NCI-H1694 treated with DMSO at 0.1 percent for 48 hours (cell line): ENCODE measurements around the gene ICAM2.

ENCODE experiments used
- DNase-seq: peaks from one replicate; lab custom pipeline; 2025; lab: John Stamatoyannopoulos, UW

ICAM2 gene

DNA sequence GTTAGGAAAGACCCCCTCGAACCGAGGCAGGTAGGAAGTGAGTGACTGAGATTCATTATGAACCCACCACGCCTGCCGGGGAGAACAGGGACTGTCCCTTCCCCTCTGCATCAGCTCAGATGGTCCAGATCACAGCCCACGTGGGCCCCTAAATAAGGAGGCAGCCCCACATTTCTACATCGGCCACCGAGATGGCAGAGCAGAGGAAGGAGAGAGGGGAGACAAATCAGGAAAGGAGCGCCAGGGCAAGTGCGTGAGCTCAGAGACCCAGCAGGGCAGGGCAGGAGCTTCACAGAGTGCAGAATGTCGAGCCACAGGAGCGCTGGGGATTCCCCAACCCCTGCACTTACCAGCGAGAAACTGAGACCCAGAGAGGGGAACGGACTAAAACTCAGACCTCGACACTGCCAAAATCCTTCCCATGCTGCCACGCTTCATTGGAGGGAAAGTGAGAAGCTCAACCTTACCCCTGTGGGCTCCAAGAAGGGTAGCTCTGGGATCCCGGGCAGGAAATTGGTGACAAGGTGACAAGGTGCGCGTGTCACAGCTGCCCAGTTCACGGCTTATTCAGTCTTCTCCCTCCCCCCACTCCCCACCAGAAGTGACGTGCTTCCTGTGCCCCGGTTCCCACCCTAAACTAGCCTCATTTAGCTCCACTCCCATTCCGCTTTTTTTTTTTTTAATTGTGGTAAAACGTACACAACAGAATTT, at the start of gene ICAM2:
ICAM2 (minus strand) TSS at position 578 of the 711 bp plus-strand sequence. CDS start 13,942 bp downstream, outside the sequence.
- DNase-seq, result no peak

DNA sequence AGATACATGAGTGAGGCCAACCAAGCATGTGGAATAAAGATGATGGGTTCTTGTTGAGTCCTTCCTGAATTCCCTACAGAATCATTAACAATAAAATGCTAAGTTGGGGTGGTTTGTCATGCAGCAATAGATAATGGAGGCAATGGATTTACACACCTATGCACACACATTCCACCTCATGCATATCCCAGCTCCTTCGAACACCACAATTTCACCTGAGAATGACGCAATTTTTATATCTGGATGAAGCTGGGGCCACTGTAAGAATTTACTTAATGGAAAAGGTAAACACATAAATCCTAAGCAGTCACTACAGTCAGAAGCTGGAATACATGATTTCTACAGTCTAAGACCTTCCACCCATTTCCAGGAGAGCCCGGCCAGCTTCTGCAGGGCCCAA, 49.8 kb upstream of the ICAM2 start:
- DNase-seq, result no peak

DNA sequence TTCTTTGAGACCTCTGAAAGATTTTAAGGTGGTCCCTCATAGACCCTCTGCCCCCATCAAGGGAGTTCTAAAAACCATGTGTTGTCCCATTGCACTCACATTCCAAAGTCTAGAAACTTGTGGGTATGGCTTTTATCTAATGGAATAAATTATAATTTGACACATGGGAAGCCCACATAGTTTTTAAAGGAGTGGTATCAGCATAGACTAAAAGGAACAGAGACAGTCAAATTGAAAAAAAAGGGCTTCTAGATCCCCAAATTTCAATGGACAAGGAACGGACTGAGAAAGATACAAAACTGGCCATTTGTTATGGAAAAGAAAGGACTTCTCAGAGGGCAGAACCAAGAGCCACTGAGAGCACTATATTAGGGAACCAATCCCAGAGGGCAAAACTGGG, 48.7 kb upstream of the ICAM2 start:
- DNase-seq, result no peak

DNA sequence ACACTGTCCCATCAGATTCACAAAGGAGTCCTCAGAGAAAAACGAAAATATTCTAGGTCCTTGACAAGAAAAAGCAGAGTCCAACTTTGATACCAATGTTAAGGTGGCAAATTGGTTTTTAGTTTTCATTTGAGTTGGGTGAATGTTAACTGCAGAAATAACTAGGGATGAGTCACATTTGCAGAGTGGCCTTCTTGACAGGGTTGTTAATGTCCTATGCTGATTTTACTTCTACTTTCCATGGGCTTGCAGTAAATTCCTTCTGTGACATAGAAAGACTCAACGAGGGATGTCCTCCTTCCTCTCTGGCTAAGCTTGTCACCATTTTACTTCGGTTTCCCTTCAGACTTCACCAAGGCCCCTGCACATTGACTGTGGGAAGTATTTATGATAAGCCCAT, 47.2 kb upstream of the ICAM2 start:
- DNase-seq, result no peak

DNA sequence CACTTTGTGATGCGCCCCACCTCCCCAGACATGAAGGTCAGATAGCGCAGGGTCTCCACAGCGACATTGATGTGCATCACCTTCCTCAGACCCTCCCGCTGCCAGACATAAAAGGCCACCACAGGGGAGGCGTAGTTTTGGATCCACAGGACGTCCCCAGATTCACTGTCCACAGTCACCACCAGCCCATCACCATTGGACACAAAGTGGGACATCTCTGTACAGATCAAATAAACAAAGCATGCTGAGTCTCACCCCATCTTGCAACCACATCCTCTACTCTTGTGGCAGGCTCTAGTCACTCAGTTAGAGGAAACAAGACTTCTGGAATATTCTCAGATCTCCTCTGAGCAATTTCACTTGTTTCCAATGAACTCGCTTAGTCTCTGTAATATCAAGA, 46.3 kb upstream of the ICAM2 start:
- no peak for DNase-seq

DNA sequence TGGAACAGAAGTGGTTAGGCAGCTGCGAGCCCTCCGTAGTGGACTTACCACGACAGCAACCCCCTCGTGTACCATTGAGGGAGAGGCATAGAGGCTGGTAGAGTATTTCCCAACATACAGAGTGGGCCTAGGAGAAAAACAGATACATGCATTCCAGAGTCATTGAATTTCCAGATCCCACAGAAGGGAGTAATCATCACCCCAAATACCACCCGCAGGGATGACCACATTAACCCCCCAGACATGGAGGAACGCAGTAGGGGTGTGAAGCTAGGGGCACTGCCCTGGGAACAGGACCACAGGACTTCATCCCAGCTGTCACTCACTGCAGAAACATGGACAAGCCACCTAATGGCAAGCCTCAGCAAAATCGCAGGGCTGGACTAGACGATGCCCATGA, 44.7 kb upstream of the ICAM2 start:
- DNase-seq, result no peak

DNA sequence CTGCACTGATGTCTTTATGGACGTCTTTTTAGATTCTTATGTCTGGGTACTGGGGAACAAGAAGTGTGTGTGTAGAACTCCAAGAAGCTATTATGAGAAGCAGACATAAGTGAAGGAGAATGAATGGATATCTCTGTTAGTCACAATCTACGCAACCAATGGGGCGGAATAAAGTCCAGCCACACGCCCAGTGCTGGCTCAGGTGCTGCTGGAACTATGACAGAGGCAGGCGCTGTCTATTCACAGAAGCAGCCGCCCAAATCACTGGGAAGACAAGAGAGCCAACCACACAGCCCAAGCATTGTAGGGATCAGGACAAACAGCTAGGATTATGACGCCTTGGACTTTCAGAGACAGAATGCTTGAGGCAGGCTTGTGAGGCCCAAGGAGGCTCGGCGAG, 43.9 kb upstream of the ICAM2 start:
- DNase-seq, result no peak

DNA sequence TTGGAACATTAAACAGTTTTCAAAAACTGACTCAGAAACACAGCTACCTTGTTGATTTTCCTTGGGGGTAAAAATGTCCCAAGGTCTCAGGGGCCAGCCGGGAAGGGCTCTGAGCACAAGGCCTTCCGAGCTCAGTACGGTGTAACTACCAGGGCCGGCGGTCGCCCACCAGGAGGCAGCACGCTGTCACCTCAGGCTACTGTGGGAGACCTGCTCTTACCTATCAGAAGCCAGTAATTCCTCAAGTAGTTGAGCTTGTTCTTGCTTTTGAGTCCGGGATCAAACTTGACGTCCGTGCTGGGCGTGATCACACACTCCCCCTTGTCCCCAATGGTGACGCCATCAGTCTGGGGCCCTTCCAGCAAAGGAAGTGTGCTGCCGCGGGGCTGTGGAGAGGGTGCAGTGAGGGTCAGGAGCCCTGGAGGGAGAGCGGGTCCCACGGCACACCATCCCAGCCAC, 43.4 kb upstream of the ICAM2 start:
- DNase-seq, result no peak

DNA sequence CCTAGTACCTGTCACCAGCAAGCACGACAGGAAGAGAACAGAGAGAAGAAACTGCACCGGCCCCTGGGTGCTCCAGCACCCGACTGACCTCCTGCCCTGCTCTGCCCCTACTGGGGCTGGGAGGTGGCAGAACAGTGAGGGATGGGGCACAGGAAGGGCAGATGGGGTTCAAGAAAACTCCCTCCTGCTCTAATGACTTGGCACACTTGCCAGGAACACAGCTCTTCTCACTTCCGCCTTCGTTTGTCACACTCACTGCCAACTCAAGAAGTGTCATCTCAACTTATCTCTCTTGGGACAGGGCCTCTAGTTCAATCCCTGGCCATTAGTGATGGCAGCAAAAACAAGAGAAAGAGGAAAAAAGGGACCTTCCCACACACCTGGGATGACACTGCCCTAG, 42.7 kb upstream of the ICAM2 start:
- no peak for DNase-seq

DNA sequence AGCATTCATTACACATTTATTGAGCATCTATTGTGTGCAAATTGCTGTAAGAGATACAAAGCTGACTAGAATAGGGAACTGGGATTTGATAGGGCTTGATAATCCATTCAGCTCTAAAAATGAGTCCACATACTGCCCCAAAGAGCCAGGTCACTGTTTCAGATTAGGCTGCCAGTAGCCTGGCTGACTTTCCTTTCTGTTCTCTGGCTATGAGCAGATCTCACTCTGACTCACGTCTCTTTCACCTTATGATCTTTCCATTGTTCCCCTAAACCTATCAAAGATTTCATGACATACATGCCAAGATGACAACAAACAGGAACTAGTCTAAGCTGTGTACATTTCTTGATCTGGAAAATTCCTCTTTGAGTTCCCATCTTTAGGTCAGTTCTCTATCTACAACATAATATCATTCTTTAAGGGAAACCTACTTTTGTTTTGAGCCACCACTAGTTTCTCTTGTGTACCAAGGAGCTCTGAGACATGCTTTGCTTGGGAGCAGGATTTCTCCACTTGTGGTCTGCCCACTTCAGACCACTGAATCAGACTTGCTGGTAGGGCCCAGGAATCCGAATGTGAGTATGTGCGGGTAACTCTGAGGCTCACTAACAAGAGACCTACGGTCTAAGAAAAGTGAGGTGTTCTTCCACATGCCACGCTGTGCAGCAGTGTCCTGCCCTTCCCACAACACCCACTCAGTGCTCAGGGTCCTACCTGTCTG, 40.9 kb upstream of the ICAM2 start:
- DNase-seq, result no peak

DNA sequence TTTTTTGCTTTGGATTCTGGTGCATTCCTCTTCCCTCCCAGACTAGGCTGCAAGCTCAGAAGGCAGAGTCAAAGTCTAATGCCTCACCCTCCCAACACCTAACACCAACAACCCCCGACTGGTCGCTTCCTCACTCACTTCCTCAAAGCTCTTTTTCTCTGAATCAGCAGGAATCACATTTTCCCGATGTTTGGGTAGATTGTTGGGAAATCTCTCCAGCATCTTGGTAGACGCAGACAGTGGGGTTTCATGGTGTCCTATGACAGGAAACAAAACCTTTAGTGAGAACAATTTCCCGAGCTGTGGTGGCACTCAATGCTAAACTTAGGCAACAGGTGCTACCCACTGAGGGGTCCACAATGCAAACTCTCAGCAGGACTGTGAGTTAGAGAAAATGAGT, 39.9 kb upstream of the ICAM2 start:
- DNase-seq, result no peak

DNA sequence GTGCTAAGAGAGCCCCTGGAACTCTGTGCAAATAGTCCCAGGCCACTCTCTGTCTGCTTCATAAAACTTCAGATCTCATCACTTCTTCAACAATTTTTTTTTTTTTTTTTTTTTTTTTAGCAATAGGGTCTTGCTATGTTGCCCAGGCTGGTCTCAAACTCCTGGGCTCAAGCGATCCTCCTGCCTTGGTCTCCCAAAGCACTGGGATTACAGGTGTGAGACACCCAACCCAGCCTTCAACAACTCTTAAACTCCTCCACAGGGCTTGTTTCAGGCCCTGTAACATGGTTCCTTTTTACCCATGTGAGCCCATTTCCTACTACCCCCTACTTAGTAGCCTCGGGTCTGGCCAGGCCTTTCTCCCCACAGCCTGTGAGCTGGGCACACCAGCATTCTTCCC, 39.3 kb upstream of the ICAM2 start:
- no peak for DNase-seq

DNA sequence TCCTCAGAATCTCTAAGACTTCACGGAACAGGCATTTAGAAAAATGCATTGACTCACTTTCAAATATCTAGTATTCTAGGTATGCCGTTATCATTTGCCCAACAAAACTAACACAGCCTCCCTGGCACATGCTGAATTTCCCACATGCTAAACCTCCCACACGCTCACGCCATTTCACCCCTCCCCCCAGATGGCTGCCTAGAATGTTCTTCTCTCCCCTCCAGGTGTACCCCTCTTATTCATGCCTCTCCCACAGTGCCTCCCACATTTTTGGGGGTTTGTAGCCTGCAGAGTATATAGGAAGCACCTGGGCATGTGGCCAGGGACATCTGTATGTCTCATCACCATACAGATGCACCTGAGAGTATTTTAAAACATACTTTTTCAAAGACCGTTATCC, 38.2 kb upstream of the ICAM2 start:
- no peak for DNase-seq

DNA sequence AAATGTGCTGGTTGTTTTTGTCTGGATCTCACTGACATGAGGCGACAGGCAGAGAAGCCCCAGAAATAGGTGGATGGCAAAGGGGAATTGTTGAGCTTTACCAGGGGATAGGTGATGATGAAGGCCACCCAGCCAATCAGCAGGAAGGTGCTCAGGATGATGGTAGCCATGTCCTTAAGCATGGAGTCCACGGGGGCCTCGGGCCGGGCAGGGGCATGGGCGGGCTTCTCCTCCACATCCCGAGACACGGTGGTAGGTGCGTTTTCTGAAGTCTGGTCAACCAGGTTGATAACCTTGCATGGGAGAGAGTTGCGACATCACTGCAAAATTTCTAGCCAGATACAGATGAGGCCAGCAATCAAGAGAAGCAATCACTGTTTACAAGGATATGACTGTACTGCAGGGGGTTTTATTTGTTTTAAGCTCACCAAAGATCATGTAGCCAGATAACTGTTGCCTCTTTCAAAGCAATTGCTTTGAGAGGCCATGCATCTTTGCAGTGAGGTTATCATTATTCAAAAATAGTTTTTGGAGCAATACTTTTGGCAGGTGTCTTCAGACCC, 37.3 kb upstream of the ICAM2 start:
- no peak for DNase-seq

DNA sequence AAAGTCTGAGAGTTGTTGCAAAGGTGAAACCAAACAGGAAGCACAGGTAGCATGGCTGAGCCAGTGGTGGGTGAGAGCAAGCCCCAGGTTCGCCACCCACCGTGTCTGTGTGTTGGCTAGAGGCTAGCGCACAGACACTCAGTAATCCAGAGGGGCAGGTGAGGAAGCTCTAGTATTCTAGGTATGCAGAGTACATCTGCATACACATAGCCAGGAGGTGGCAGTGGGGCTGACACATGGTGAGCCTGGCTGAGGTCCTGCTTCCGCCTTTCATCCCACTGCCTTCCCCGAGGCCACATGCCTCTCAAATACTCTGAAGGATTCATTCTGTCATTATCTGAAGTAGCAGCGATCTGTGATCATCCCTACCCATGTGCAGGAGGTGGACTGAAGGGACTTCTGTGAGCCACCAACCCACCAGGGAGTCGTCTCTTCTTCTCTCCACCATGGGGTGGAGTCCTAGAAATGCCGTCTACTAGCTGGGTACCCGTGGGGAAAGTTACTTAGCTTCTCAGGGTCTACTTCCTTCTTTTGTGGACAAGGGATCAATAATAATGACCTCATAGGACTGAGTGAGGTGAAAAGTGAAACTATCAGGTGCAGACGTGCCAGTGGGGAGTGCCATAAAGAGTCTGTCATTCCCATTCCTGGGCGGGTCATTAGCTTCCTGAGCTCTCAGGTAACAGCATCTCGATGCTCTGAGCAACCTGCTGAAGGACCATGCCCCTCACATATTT, 36.0 kb upstream of the ICAM2 start:
- DNase-seq, result no peak

DNA sequence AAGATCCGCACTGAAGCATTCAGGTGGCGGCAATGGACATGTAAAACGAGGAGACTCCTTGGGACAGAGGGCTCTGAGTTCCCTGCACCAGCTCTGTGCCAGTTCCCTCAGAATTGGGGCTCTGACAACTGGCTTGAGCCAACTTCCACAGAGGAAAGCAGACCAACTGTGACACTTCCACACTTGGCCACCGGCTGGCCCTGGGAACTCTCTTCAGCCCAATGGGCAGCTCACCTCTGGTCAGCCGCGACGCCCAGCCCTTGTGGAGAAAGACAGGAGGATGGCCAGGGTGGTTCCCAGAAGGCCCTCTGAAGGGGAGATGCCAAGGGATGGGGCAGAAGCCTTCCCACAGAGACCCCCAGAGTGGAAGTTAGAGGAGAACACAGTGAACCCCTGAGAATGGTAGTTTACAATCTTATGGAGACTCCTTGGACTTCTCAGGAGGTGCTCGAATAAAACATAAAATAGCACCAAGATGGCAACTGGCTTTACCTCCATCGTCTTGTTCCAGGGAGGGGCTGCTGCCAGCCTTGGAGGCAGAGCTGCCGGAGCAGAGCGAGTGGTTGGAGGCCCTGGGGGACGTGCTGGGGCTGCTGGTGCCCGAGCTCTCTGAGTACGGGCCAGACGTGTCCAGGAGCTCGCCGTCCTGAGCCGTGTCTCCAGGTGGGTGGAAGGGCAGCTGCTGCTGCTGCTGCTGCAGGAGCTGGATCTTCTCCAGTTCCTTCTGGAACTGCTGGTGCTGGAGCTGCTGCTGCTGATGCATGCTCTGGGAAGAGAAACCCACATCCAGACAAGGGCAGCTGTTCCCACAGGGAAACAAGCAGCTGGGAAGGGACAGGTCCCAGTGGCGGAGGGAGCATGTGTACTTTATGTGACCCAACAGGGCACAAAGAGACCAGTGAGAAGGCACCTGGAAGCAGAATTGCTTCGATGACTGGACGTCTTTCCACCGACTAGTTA, 35.0 kb upstream of the ICAM2 start:
- DNase-seq, result no peak

DNA sequence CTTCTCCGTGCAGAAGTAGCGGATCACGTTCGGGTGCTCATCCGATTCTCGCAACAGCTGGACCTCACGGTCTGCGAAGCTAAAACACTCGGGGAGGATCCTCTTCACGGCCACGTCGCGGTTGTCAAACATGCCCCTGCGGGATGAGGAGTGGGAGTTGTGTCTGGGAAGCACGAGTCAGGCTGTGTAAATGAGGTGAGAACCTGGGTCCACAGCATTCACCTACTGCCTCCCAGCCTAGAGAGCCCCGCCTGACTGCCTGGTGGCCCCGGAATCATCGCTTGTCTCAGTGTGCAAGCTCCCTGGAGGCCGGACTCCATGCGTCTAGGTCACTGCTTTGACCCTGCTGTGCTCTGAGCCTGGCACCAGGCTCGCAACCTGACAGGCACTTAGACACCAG, 33.9 kb upstream of the ICAM2 start:
- DNase-seq, result no peak

DNA sequence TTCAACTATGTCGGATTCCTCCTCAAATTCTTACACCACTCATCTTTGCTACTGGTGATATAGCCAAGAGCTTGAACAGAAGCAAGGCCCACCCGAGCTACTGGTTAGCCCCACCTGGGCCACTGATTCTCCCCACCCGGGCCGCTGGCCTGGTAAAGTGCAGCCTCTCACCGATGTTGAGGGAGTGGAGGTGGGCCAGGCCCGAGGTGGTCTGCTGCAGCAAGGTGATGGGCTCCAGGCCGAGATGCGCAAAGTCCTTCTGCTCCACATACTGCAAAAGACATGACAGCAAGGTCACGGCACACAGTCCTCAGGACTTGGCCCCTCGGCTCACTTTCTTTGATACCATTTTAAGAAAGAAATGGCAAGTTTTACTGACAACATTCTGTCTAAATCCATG, 32.7 kb upstream of the ICAM2 start:
- DNase-seq, result no peak

DNA sequence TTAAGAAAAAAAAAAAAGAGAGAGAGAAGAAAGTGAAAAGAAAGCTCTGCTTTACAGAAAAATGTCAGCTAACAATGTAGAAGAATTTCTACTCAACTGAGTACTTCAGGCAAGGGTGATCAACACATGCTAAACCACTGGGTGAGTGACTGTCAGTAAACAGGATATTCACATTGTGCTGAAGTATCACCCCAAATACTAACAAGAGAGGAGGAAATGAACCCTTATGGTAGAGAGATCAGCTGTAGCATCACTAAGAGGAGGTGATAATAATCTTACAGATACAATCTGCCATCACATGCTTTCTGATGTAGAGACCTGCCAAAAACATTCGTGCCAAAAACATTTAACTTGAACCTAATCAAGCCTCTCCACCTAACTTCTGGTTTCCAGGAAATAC, 30.7 kb upstream of the ICAM2 start:
- no peak for DNase-seq

DNA sequence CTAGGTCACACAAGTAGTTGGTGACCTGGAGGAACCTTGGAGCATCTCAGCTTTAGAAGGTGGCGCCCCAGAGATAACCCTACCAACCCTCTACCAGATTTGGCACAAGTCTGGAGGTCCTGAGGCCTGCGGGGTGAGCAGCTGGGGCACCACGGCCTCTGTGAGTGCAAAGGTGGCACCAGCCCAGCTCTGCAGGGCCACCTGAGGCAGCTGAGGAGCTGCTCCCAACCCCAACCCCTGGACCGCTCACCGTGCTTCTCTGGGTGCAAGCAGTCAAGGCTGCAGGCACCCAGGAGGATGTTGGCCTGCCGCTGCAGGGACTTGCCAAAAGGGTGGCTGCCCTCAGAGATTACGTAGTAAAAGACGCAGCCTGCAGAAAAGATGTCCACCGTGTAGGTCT, 28.4 kb upstream of the ICAM2 start:
- no peak for DNase-seq

DNA sequence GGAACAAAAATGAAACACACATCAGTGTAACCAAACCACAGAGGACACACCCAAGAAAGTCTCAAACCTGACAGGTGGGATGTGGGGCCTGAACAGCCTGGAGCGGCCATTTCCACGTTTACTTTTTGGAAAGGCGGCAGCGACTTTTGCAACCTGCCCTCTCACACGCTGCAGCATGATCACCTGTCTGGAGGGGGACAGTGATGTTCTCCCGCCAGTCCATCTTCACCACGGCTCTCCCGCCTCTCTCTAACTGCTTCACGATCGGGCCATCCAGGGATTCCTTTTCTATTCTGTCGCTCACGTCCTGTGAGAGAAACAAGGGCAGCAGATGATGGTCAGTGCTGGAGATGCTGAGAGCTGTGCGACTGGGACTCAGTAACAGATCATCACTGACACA, 24.7 kb upstream of the ICAM2 start:
- no peak for DNase-seq
